ENCODE measurements around the gene ZDHHC8. TPM values are rescaled to one million over a fixed set of nuclear protein-coding genes. Genes with fewer than 3 reads are reported as not detected.

The ZDHHC8 gene
- total RNA-seq, 1 donor from 2014 or later, result 35.5 TPM

DNA sequence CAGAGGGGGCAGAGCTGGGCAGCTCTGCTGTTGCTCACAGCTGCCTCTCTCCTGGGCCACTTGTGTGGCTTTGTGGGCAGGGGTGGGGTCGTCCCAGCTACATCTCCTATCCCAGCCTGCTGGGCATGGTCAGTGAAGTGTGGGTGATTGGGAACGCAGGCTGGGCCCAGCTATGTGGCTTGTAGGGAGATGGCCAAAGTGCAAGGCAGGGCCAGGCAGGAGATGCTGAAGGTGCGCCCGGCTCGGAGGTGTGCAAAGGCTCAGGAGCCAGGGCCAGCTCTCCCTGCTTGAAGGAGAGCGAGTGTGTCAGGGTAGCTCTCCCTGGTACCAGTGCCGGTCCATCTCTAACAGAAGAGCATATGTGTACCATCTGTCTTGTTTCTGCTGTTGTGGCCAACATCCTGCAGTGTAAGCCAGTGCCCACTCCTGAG lies 24.1 kb upstream of the ZDHHC8 start:
- Histone ChIP-seq H3K4me1 (no peaks in the 10 kb centered on the region), H3K36me3 (peaks cover 74 to 78% of the 10 kb centered on the region in 2 donors), H3K27ac (no peak overlapping the region), H3K4me3 (no peak overlapping the region), H3K9me3 (no peaks in the 10 kb centered on the region), H3K27me3 (no peaks in the 10 kb centered on the region)
- no peak for DNase-seq (ENCODE audit: low spot score in 2 of 2)
- TF ChIP-seq, protein P1, sequence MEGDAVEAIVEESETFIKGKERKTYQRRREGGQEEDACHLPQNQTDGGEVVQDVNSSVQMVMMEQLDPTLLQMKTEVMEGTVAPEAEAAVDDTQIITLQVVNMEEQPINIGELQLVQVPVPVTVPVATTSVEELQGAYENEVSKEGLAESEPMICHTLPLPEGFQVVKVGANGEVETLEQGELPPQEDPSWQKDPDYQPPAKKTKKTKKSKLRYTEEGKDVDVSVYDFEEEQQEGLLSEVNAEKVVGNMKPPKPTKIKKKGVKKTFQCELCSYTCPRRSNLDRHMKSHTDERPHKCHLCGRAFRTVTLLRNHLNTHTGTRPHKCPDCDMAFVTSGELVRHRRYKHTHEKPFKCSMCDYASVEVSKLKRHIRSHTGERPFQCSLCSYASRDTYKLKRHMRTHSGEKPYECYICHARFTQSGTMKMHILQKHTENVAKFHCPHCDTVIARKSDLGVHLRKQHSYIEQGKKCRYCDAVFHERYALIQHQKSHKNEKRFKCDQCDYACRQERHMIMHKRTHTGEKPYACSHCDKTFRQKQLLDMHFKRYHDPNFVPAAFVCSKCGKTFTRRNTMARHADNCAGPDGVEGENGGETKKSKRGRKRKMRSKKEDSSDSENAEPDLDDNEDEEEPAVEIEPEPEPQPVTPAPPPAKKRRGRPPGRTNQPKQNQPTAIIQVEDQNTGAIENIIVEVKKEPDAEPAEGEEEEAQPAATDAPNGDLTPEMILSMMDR (IDR thresholded peaks at IDR 0.05), result no peak
- intact Hi-C loops (cut with DNase I), result no loop called here

- no peaks in the 10 kb centered on the region for H3K4me1 ChIP-seq
- TF ChIP-seq, protein P1 (IDR thresholded peaks at IDR 0.05), result no peak
- H3K27me3 ChIP-seq, result no peaks in the 10 kb centered on the region
- no peak overlapping the region for H3K4me3 ChIP-seq
- no peaks in the 10 kb centered on the region for H3K9me3 ChIP-seq
- no peak for DNase-seq (ENCODE audit: low spot score in 2 of 2)
- H3K36me3 ChIP-seq, result peaks cover 76 to 82% of the 10 kb centered on the region in 2 donors
- intact Hi-C loops (cut with DNase I), result no loop called here
- H3K27ac ChIP-seq, result no peak overlapping the region
Measured at GRCh38 chr22:20107951-20108756, 23.4 kb upstream of the ZDHHC8 start.

DNA sequence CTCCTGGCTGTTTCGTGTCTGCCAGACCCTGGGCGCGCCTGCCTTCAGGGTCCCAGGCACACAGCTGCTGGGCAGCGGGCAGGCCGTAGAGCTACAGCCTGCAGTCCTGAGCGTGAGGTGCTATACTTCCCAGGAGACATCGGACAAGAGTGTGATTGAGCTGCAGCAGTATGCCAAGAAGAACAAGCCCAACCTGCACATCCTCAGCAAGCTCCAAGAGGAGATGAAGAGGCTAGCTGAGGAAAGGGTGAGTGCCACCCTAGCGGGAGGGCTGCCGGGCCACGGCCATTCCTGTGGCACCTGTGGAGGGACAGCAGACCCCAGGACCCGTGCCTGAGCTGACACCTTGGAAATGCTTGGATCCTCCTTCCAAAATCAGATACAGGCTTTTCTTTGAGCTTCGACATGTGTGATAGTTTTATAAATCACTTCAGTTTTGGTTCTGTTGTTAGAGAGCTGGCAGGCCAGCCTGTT lies 22.8 kb upstream of the ZDHHC8 start:
- no peak overlapping the region for H3K27ac ChIP-seq
- no peaks in the 10 kb centered on the region for H3K27me3 ChIP-seq
- TF ChIP-seq, protein P1 (IDR thresholded peaks at IDR 0.05), result no peak
- no peak for DNase-seq (ENCODE audit: low spot score in 2 of 2)
- H3K9me3 ChIP-seq, result no peaks in the 10 kb centered on the region
- H3K4me1 ChIP-seq, result no peaks in the 10 kb centered on the region
- intact Hi-C loops (cut with DNase I), result no loop called here
- H3K4me3 ChIP-seq, result no peak overlapping the region
- H3K36me3 ChIP-seq, result peaks cover 82 to 88% of the 10 kb centered on the region in 2 donors

- H3K4me3 ChIP-seq, result no peak overlapping the region
- TF ChIP-seq, protein P1 (IDR thresholded peaks at IDR 0.05), result no peak
Measured at GRCh38 chr22:20109411-20110358, 21.9 kb upstream of the ZDHHC8 start.

GRCh38 chr22:20110359-20110985 lies 21.1 kb upstream of the ZDHHC8 start:
- no peak for DNase-seq (ENCODE audit: low spot score in 2 of 2)
- no peaks in the 10 kb centered on the region for H3K27me3 ChIP-seq
- TF ChIP-seq, protein P1 (IDR thresholded peaks at IDR 0.05), result no peak

More at GRCh38 chr22:20109411-20110358, 21.9 kb upstream of the ZDHHC8 start:
- peaks cover 78 to 96% of the 10 kb centered on the region in 2 donors for H3K36me3 ChIP-seq
- H3K4me1 ChIP-seq, result no peaks in the 10 kb centered on the region
- no peak for DNase-seq (ENCODE audit: low spot score in 2 of 2)
- intact Hi-C loops (cut with DNase I), result loop anchor here (10.0 kb wide), 2 partner anchors 145 to 395 kb away; partner anchors contain the start of gene SEPTIN5
- no peaks in the 10 kb centered on the region for H3K27me3 ChIP-seq
- H3K9me3 ChIP-seq, result no peaks in the 10 kb centered on the region
- no peak overlapping the region for H3K27ac ChIP-seq

More at GRCh38 chr22:20110359-20110985, 21.1 kb upstream of the ZDHHC8 start:
- intact Hi-C loops (cut with DNase I), result loop anchor here (10.0 kb wide), 2 partner anchors 146 to 396 kb away; partner anchors contain the start of gene SEPTIN5
- H3K9me3 ChIP-seq, result no peaks in the 10 kb centered on the region
- H3K4me1 ChIP-seq, result no peaks in the 10 kb centered on the region
- H3K27ac ChIP-seq, result no peak overlapping the region
- H3K36me3 ChIP-seq, result peaks cover 70 to 96% of the 10 kb centered on the region in 2 donors
- H3K4me3 ChIP-seq, result no peak overlapping the region
